ENCODE data around the gene TINCR. TPM values are rescaled to one million over a fixed set of nuclear protein-coding genes. Genes with fewer than 3 reads are reported as not detected.

The TINCR gene
- total RNA-seq, 5 donors from 2014 or later (not counting 1 experiment from before 2014, with no cell fraction given), result 0.66 to 2.7 (median 1.9) TPM

DNA sequence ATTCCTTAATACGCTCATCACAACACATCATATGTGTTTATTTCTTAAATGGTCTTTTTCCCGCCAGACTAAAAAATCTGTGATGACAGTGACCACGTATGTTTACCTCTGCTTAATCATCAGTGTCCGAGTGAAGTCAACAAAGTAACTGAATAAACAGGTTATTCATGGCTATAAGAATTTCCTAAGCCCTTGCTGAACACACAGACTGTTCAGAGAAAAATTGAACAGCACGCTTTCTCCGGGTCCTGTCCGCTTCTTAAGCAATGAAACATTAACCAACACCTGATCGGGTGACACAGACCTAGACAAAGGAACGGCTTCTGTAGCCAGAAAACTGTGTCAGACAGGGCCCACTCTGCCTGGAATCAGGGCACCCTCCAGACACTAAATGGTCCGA lies 40.5 kb upstream of the TINCR start:
- CTCF ChIA-PET, result interaction anchor here (0.7 kb wide), 2 partner anchors 9 to 12 kb away, joined by 3 to 5 read pairs; no protein-coding TSS in a partner anchor

DNA sequence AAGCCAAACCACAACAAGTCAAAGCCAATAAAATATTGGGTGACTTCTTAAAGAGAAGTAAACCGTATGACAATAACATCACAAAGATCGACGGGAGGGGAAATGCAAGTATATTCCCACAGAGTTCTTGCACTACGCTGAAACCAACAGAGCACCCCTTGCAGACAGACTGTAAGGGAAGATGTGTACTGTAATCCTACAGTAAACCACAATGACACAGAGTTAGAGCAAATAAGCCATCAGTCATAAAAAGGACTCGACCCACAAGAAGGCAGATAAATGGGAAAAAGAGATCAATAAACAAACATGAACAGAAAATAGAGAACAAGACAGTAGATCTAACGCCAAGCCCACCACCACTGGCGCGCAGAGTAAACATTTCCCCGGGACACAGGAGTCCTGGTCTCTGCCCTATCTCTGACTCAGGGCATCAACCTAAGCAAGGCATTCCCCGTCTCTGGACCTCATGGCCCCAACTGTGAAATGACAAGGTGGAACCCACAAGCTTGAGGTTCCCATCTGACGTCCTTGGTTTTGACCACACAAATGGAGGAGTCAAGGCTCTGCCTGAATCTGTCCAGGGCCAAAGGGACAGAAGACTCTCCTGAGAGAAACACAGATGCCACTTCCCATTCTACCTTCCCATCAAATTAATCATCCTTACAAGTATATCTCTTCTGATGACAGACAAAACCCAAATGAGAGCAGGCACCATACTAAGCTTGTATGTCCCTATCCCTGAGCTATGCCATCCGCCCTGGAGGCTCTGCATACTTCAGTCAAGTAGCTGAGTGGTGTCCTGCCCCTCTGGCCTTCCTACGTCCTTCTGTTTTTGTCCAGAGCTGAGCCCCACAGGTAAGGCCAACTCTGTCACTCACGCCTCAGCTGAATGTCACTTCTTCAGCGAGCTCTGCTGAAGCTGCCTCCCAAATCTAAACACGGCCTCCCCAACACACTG lies 39.8 kb upstream of the TINCR start:
- Mint-ChIP-seq H3K27me3 (no peaks in the 10 kb centered on the region), H3K36me3 (peaks cover 69% of the 10 kb centered on the region), H3K4me3 (no peak overlapping the region), H3K27ac (no peak overlapping the region), H3K9me3 (no peaks in the 10 kb centered on the region), H3K4me1 (peaks cover 16 to 27% (median 20%) of the 10 kb centered on the region in 3 donors)
- ChIA-PET CTCF (no interaction called here), POLR2A (no interaction called here)
- H3K4me1 ChIP-seq (ENCODE audit: control insufficient read depth in 1 of 2, extremely low read depth in 1 of 2, insufficient read depth in 2 of 2, low read length in 2 of 2), result peaks cover 0 to 7% of the 10 kb centered on the region in 2 experiments
- peaks cover 17 to 84% of the 10 kb centered on the region in 2 donors for H3K36me3 ChIP-seq (ENCODE audit: control insufficient read depth in 2 of 2, extremely low read depth in 1 of 2, insufficient read depth in 1 of 2, low read length in 1 of 2)
- DNase-seq, result no peak
- H3K4me3 ChIP-seq (ENCODE audit: control insufficient read depth in 1 of 2, extremely low read depth in 1 of 2, low read length in 1 of 2), result no peak overlapping the region
- H3K27me3 ChIP-seq (replicated peaks in 1 of 2; ENCODE audit: control insufficient read depth in 2 of 2, extremely low read depth in 1 of 2, insufficient read depth in 2 of 2, low read length in 1 of 2), result no peaks in the 10 kb centered on the region
- H3K9me3 ChIP-seq, result no peaks in the 10 kb centered on the region
- 85% methylated on average over 7 of the region's 16 CpGs for WGBS (ENCODE audit: insufficient coverage)
- no peak overlapping the region for H3K27ac ChIP-seq (ENCODE audit: low read length)
- ATAC-seq (replicated peaks in 1 of 4), result no peak

More for the DNA sequence above, 40.5 kb upstream of the TINCR start:
- WGBS (ENCODE audit: insufficient coverage), result 100% methylated on average over 5 of the region's 10 CpGs
- ATAC-seq (replicated peaks in 1 of 4) (no peak), DNase-seq (no peak)
- H3K9me3 ChIP-seq, result no peaks in the 10 kb centered on the region
- no peaks in the 10 kb centered on the region for H3K27me3 ChIP-seq (replicated peaks in 1 of 2; ENCODE audit: control insufficient read depth in 2 of 2, extremely low read depth in 1 of 2, insufficient read depth in 2 of 2, low read length in 1 of 2)
- H3K36me3 ChIP-seq (ENCODE audit: control insufficient read depth in 2 of 2, extremely low read depth in 1 of 2, insufficient read depth in 1 of 2, low read length in 1 of 2), result peaks cover 13 to 86% of the 10 kb centered on the region in 2 donors
- peaks cover 0 to 7% of the 10 kb centered on the region in 2 experiments for H3K4me1 ChIP-seq (ENCODE audit: control insufficient read depth in 1 of 2, extremely low read depth in 1 of 2, insufficient read depth in 2 of 2, low read length in 2 of 2)
- Mint-ChIP-seq H3K27ac (no peak overlapping the region), H3K4me1 (peaks cover 16 to 27% (median 24%) of the 10 kb centered on the region in 3 donors), H3K4me3 (no peak overlapping the region), H3K9me3 (no peaks in the 10 kb centered on the region), H3K27me3 (no peaks in the 10 kb centered on the region), H3K36me3 (peaks cover 73% of the 10 kb centered on the region)
- POLR2A ChIA-PET, result interaction anchor here in 1 of 2 donors (0.7 kb wide), 1 partner anchor 627 kb away, joined by 7 read pairs; no protein-coding TSS in a partner anchor
- H3K27ac ChIP-seq (ENCODE audit: low read length), result no peak overlapping the region
- no peak overlapping the region for H3K4me3 ChIP-seq (ENCODE audit: control insufficient read depth in 1 of 2, extremely low read depth in 1 of 2, low read length in 1 of 2)

DNA sequence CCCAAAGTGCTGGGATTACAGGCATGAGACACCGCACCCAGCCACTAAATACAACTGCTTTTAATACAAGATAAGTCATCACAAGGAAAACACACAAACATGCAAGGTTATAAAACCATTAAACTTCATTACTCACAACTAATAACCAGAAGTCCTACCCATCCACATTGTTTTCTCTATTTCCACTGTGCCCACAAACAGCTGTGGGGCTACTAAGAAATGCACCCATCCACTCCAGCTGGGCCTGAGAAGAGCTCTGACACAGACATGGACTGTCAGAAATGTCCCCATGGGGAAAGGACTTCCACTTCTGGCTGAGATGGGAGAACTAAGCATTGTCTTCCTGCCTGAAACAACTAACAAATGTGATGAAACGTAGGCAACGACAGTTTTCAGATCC lies 37.6 kb upstream of the TINCR start:
- DNase-seq (no peak), ATAC-seq (replicated peaks in 1 of 4) (no peak)
- H3K9me3 Mint-ChIP-seq, result no peaks in the 10 kb centered on the region
- H3K27ac Mint-ChIP-seq, result no peak overlapping the region
- POLR2A ChIA-PET, result interaction anchor here in 1 of 2 donors (1.2 kb wide), 1 partner anchor 12 kb away, joined by 3 read pairs; no protein-coding TSS in a partner anchor
- Histone ChIP-seq H3K4me3 (ENCODE audit: control insufficient read depth in 1 of 2, extremely low read depth in 1 of 2, low read length in 1 of 2) (no peak overlapping the region), H3K27ac (ENCODE audit: low read length) (no peak overlapping the region), H3K27me3 (replicated peaks in 1 of 2; ENCODE audit: control insufficient read depth in 2 of 2, extremely low read depth in 1 of 2, insufficient read depth in 2 of 2, low read length in 1 of 2) (no peaks in the 10 kb centered on the region), H3K4me1 (ENCODE audit: control insufficient read depth in 1 of 2, extremely low read depth in 1 of 2, insufficient read depth in 2 of 2, low read length in 2 of 2) (peaks cover 0 to 7% of the 10 kb centered on the region in 2 experiments), H3K9me3 (no peaks in the 10 kb centered on the region), H3K36me3 (ENCODE audit: control insufficient read depth in 2 of 2, extremely low read depth in 1 of 2, insufficient read depth in 1 of 2, low read length in 1 of 2) (peaks cover 21 to 87% of the 10 kb centered on the region in 2 donors)
- no peaks in the 10 kb centered on the region for H3K27me3 Mint-ChIP-seq
- CTCF ChIA-PET, result no interaction called here
- 100% methylated on average over 1 of the region's 3 CpGs for WGBS (ENCODE audit: insufficient coverage)
- no peak overlapping the region for H3K4me3 Mint-ChIP-seq
- peaks cover 70% of the 10 kb centered on the region for H3K36me3 Mint-ChIP-seq
- peaks cover 17 to 25% (median 20%) of the 10 kb centered on the region in 3 donors for H3K4me1 Mint-ChIP-seq

DNA sequence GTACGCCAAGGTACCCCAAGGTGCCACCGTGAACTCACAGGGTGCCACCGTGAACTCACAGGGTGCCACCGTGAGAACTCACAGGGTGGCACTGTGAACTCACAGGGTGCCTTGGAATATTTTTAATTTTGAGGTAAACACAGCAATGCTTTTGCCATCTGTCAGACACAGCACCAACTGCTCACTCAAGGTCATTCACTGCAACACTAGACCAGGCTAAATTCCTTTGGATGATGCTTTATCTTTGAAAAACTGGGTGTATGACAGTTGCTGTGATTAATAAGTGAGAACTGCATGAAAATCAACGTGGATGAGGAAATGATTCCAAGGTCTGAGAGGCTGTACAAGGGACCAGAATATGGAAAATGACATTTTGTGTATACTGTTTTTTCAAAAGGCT lies 35.9 kb upstream of the TINCR start:
- Mint-ChIP-seq H3K27me3 (no peaks in the 10 kb centered on the region), H3K27ac (no peak overlapping the region), H3K4me3 (no peak overlapping the region), H3K4me1 (peaks cover 20 to 24% (median 22%) of the 10 kb centered on the region in 3 donors), H3K36me3 (peaks cover 77% of the 10 kb centered on the region), H3K9me3 (no peaks in the 10 kb centered on the region)
- ChIA-PET CTCF (no interaction called here), POLR2A (no interaction called here)
- ATAC-seq (replicated peaks in 1 of 4), result no peak
- DNase-seq, result no peak
- Histone ChIP-seq H3K36me3 (ENCODE audit: control insufficient read depth in 2 of 2, extremely low read depth in 1 of 2, insufficient read depth in 1 of 2, low read length in 1 of 2) (peaks cover 33 to 87% of the 10 kb centered on the region in 2 donors), H3K4me1 (ENCODE audit: control insufficient read depth in 1 of 2, extremely low read depth in 1 of 2, insufficient read depth in 2 of 2, low read length in 2 of 2) (peaks cover 0 to 7% of the 10 kb centered on the region in 2 experiments), H3K4me3 (ENCODE audit: control insufficient read depth in 1 of 2, extremely low read depth in 1 of 2, low read length in 1 of 2) (no peak overlapping the region), H3K9me3 (no peaks in the 10 kb centered on the region), H3K27me3 (replicated peaks in 1 of 2; ENCODE audit: control insufficient read depth in 2 of 2, extremely low read depth in 1 of 2, insufficient read depth in 2 of 2, low read length in 1 of 2) (no peaks in the 10 kb centered on the region), H3K27ac (ENCODE audit: low read length) (no peak overlapping the region)
- 63% methylated on average over 1 of the region's 5 CpGs for WGBS (ENCODE audit: insufficient coverage)

DNA sequence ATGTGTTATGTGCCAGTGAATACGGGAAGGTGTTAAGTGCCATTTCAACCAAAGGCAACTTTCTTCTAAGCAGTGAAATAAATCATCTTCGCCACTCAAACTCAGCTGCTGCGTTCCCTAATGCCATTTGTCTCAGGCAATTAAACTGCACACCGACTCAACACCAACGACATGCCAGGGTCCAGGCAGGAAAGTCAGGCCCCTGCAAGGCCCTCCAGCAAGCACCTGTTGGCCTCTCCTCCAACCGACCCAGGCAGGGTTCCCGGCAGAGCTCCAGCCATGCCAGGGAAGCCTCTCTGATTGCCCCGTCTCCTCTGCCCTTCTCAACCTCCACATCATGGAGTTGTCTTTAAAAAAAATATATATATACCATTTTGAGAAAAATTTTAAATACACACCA lies 33.0 kb upstream of the TINCR start:
- 100% methylated on average over 5 of the region's 8 CpGs for WGBS (ENCODE audit: insufficient coverage)
- ATAC-seq (replicated peaks in 1 of 4), result no peak

DNA sequence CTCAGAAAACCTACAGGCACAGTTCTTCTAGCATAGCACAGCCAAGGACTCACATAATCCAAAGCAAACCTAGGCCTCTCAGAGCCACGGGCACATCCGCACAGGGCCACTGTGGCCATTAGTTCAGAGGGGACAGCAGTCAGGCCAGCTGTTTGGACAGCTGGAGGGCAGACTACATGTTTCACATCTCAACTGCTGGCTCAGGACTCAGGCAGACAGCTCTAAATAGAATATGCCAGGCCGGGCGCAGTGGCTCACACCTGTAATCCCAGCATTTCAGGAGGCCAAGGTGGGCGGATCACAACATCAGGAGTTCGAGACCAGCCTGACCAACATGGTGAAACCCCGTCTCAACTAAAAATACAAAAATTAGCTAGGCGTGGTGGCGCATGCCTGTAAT lies 28.0 kb upstream of the TINCR start:
- Histone ChIP-seq H3K4me3 (ENCODE audit: control insufficient read depth in 1 of 2, extremely low read depth in 1 of 2, low read length in 1 of 2) (no peak overlapping the region), H3K9me3 (no peaks in the 10 kb centered on the region), H3K4me1 (ENCODE audit: control insufficient read depth in 1 of 2, extremely low read depth in 1 of 2, insufficient read depth in 2 of 2, low read length in 2 of 2) (peaks cover 0 to 9% of the 10 kb centered on the region in 2 experiments), H3K36me3 (ENCODE audit: control insufficient read depth in 2 of 2, extremely low read depth in 1 of 2, insufficient read depth in 1 of 2, low read length in 1 of 2) (peaks cover 35 to 97% of the 10 kb centered on the region in 2 donors), H3K27ac (ENCODE audit: low read length) (no peak overlapping the region), H3K27me3 (replicated peaks in 1 of 2; ENCODE audit: control insufficient read depth in 2 of 2, extremely low read depth in 1 of 2, insufficient read depth in 2 of 2, low read length in 1 of 2) (no peaks in the 10 kb centered on the region)
- Mint-ChIP-seq H3K9me3 (no peaks in the 10 kb centered on the region), H3K36me3 (peaks cover 61% of the 10 kb centered on the region), H3K4me3 (no peak overlapping the region), H3K27ac (peak overlapping the region in 1 of 2 donors; percentile 57), H3K4me1 (peaks cover 5 to 16% (median 8%) of the 10 kb centered on the region in 3 donors), H3K27me3 (no peaks in the 10 kb centered on the region)
- no peak for DNase-seq
- no peak for ATAC-seq (replicated peaks in 1 of 4)
- 98% methylated on average over 4 of the region's 9 CpGs for WGBS (ENCODE audit: insufficient coverage)
- POLR2A ChIA-PET, result no interaction called here
- CTCF ChIA-PET, result no interaction called here

More for the DNA sequence above, 33.0 kb upstream of the TINCR start:
- no peak for DNase-seq
- Mint-ChIP-seq H3K4me1 (peaks cover 4 to 10% (median 9%) of the 10 kb centered on the region in 3 donors), H3K27me3 (no peaks in the 10 kb centered on the region), H3K9me3 (no peaks in the 10 kb centered on the region), H3K27ac (no peak overlapping the region), H3K36me3 (peaks cover 70% of the 10 kb centered on the region), H3K4me3 (no peak overlapping the region)
- Histone ChIP-seq H3K36me3 (ENCODE audit: control insufficient read depth in 2 of 2, extremely low read depth in 1 of 2, insufficient read depth in 1 of 2, low read length in 1 of 2) (peaks cover 28 to 90% of the 10 kb centered on the region in 2 donors), H3K4me1 (ENCODE audit: control insufficient read depth in 1 of 2, extremely low read depth in 1 of 2, insufficient read depth in 2 of 2, low read length in 2 of 2) (no peaks in the 10 kb centered on the region), H3K4me3 (ENCODE audit: control insufficient read depth in 1 of 2, extremely low read depth in 1 of 2, low read length in 1 of 2) (no peak overlapping the region), H3K9me3 (no peaks in the 10 kb centered on the region), H3K27ac (ENCODE audit: low read length) (no peak overlapping the region), H3K27me3 (replicated peaks in 1 of 2; ENCODE audit: control insufficient read depth in 2 of 2, extremely low read depth in 1 of 2, insufficient read depth in 2 of 2, low read length in 1 of 2) (no peaks in the 10 kb centered on the region)
- CTCF ChIA-PET, result no interaction called here
- POLR2A ChIA-PET, result interaction anchor here in 1 of 2 donors (0.5 kb wide), 1 partner anchor 11 kb away, joined by 3 read pairs; no protein-coding TSS in a partner anchor
